Upper lobe of left lung (tissue), 6 donors: ENCODE data around the gene SASH3. TPM values are rescaled to one million over a fixed set of nuclear protein-coding genes. Genes with fewer than 3 reads are reported as not detected.

Source experiments
- ATAC-seq, 2 donors: fragments of 200-7000 bp; cut with Tn5 transposase; one replicate each; pipeline ENCODE4 v1.9.1; 2022; ENCODE audit warnings: mild to moderate bottlenecking in 2 of 2, moderate library complexity in 2 of 2; ENCODE audit not compliant: low FRiP score in 2 of 2
- DNase-seq, 2 donors: peaks; one replicate each; pipeline ENCODE4 v3.0.0-alpha.2; 2019 to 2020
- H3K27ac ChIP-seq, 4 donors: fragments of 200-600 bp; sonication (generic); one replicate each; pipeline ENCODE4 v1.5.1; 2016 to 2019
- H3K27me3 ChIP-seq, 4 donors: fragments of 200-600 bp; sonication (generic); one replicate each; pipeline ENCODE4 v1.5.1; 2017 to 2019
- H3K36me3 ChIP-seq, 4 donors: fragments of 200-600 bp; sonication (generic); one replicate each; pipeline ENCODE4 v1.5.1; 2016 to 2019
- H3K4me1 ChIP-seq, 4 donors: fragments of 200-600 bp; sonication (generic); one replicate each; pipeline ENCODE4 v1.5.1; 2018 to 2019
- H3K4me3 ChIP-seq, 4 donors: fragments of 200-600 bp; sonication (generic); one replicate each; pipeline ENCODE4 v1.5.1; 2017 to 2019; ENCODE audit warnings: mild to moderate bottlenecking in 2 of 4, moderate library complexity in 1 of 4
- H3K9me3 ChIP-seq, 4 donors: fragments of 200-600 bp; sonication (generic); one replicate each; pipeline ENCODE4 v1.5.1; 2018 to 2019
- CTCF ChIP-seq, 6 experiments: fragments of 450-650 bp in 4 of 6; fragments of 200-600 bp in 2 of 6; sonication (generic) in 2 of 6; IDR thresholded peaks; one replicate each; pipeline ENCODE4 v1.5.1; 2016 to 2019; ENCODE audit warnings: antibody characterized with exemption in 6 of 6
- EP300 ChIP-seq, 4 donors: sonication (generic); formaldehyde crosslinking; IDR thresholded peaks; one replicate each; pipeline ENCODE4 v1.5.1; 2017; ENCODE audit warnings: antibody characterized with exemption in 4 of 4, control low read depth in 2 of 4
- POLR2A ChIP-seq, 4 donors: fragments of 450-650 bp; IDR thresholded peaks; one replicate each; pipeline ENCODE4 v1.5.1; 2016 to 2017; ENCODE audit warnings: antibody characterized with exemption in 4 of 4, mild to moderate bottlenecking in 2 of 4
- POLR2AphosphoS5 ChIP-seq, 2 donors: sonication (generic); formaldehyde crosslinking; IDR thresholded peaks; one replicate each; pipeline ENCODE4 v1.5.1; 2017; ENCODE audit warnings: antibody characterized with exemption in 2 of 2
- WGBS, 2 donors: methylation state at CpG; one replicate each; pipeline ENCODE4 v1.1.5; 2017 to 2018; 5-methylcytosine and 5-hydroxymethylcytosine counted together
- small RNA-seq, 4 donors: library from RNA; depleted of rRNA; stranded (forward); fragments of <200 nt; gene quantifications; one replicate each; pipeline ENCODE3, GENCODE V24; 2016
- total RNA-seq, 6 donors: library from RNA; depleted of rRNA in 4 of 6; stranded (reverse); fragments of >200 nt in 4 of 6; gene quantifications; one replicate each; pipeline versions ENCODE4 v1.1.0 to v1.2.1, GENCODE V29; 2016 to 2021
- donor health status: DM: no; HTN: no; CAD: no; lungs with moderate emphysema.
- donor health status: DM: no; HTN: yes; CAD: no; lungs with severe emphysema.

SASH3 gene
- total RNA-seq, 6 donors from 2014 or later: 21.5 to 60.3 (median 37.9) TPM

- Histone ChIP-seq H3K4me1 (peaks cover 0 to 4% (median 2%) of the 10 kb centered on the region in 4 donors), H3K9me3 (no peaks in the 10 kb centered on the region), H3K27ac (no peak overlapping the region), H3K27me3 (no peaks in the 10 kb centered on the region), H3K4me3 (peak overlapping the region in 1 of 4 donors; percentile 91), H3K36me3 (no peaks in the 10 kb centered on the region)
- no peak for ATAC-seq
- TF ChIP-seq POLR2A (IDR thresholded peaks at IDR 0.05) (no peak), CTCF (IDR thresholded peaks at IDR 0.05) (no peak), EP300 (IDR thresholded peaks at IDR 0.05) (no peak), POLR2AphosphoS5 (IDR thresholded peaks at IDR 0.05) (no peak)
- 36 to 45% methylated on average over 2 to 5 of the region's 5 CpGs for WGBS, 2 donors
- no peak for DNase-seq
Observed at GRCh38 chrX:129840344-129840743, 60.6 kb downstream of the SASH3 start.

- TF ChIP-seq EP300 (IDR thresholded peaks at IDR 0.05) (peak in 3 of 4 donors; percentile 48 to 79 (median 77)), POLR2A (IDR thresholded peaks at IDR 0.05) (no peak), POLR2AphosphoS5 (IDR thresholded peaks at IDR 0.05) (peak; percentile 20 to 36), CTCF (IDR thresholded peaks at IDR 0.05) (no peak)
- Histone ChIP-seq H3K9me3 (no peaks in the 10 kb centered on the region), H3K4me3 (peak overlapping the region; percentile 61 to 91 (median 74)), H3K36me3 (no peaks in the 10 kb centered on the region), H3K27ac (peak overlapping the region; percentile 85 to 88 (median 86)), H3K27me3 (no peaks in the 10 kb centered on the region), H3K4me1 (peaks cover 0 to 4% (median 2%) of the 10 kb centered on the region in 4 donors)
- DNase-seq (peak in 1 of 2 donors; percentile 67), ATAC-seq (peak; percentile 20 to 44)
- WGBS, 2 donors: 10 to 34% methylated on average over 16 to 17 of the region's 17 CpGs
Observed at GRCh38 chrX:129842510-129843208, 62.9 kb downstream of the SASH3 start.

- ATAC-seq (no peak), DNase-seq (no peak)
- TF ChIP-seq CTCF (IDR thresholded peaks at IDR 0.05) (no peak), EP300 (IDR thresholded peaks at IDR 0.05) (no peak), POLR2AphosphoS5 (IDR thresholded peaks at IDR 0.05) (no peak), POLR2A (IDR thresholded peaks at IDR 0.05) (no peak)
- H3K9me3 ChIP-seq: no peaks in the 10 kb centered on the region
- H3K4me1 ChIP-seq: peaks cover 0 to 4% (median 2%) of the 10 kb centered on the region in 4 donors
- 0 to 34% methylated on average over 7 to 23 of the region's 23 CpGs for WGBS, 2 donors
- H3K36me3 ChIP-seq: no peaks in the 10 kb centered on the region
- peak overlapping the region; percentile 85 to 88 (median 86) for H3K27ac ChIP-seq
- no peaks in the 10 kb centered on the region for H3K27me3 ChIP-seq
- H3K4me3 ChIP-seq: peak overlapping the region; percentile 61 to 91 (median 74)
Observed at GRCh38 chrX:129843209-129843458, 63.4 kb downstream of the SASH3 start.

GRCh38 chrX:129843459-129844306 lies 63.9 kb downstream of the SASH3 start, which contains the start of gene ZDHHC9:
ZDHHC9 (minus strand) TSS chrX:129843886; CDS start chrX:129841945, 1,941 bp downstream.
- peak; percentile 58 to 66 for TF ChIP-seq POLR2AphosphoS5 (IDR thresholded peaks at IDR 0.05)
- no peak for TF ChIP-seq EP300 (IDR thresholded peaks at IDR 0.05)
- TF ChIP-seq POLR2A (IDR thresholded peaks at IDR 0.05): peak in 3 of 4 donors; percentile 31 to 69 (median 57)
- TF ChIP-seq CTCF (IDR thresholded peaks at IDR 0.05): peak in 2 of 6 experiments; percentile 28 to 32

More at GRCh38 chrX:129843459-129844306, 63.9 kb downstream of the SASH3 start, which contains the start of gene ZDHHC9:
- ATAC-seq (peak; percentile 91 to 99), DNase-seq (peak; percentile 91 to 94)
- Histone ChIP-seq H3K9me3 (no peaks in the 10 kb centered on the region), H3K36me3 (no peaks in the 10 kb centered on the region), H3K4me3 (peak within 1 kb of the TSS; percentile 61 to 91 (median 74)), H3K4me1 (peaks cover 0 to 4% (median 2%) of the 10 kb centered on the region in 4 donors), H3K27me3 (no peaks in the 10 kb centered on the region), H3K27ac (peak within 1 kb of the TSS; percentile 85 to 88 (median 86))
- 0 to 42% methylated on average over 1 to 66 of the region's 72 CpGs for WGBS, 2 donors

Small RNA genes lying within 50 kb of the gene (small RNA-seq; reads per million reads assigned to genes)
- 0 reads per million in 4 donors for gene RF00017

Other genes with a start within 250 kb of the SASH3 start
- 10 to 100 TPM; 11.8 to 22.0 (median 17.7) TPM for gene OCRL, start 239.7 kb upstream of the SASH3 start, total RNA-seq
- 10 to 100 TPM in 1 of 6 donors, 1 to 10 TPM in 3, under 1 TPM in 1, not detected in 1; 0.49 to 14.2 (median 1.7) TPM for gene APLN, start 125.0 kb upstream of the SASH3 start, total RNA-seq
- 1 to 10 TPM in 3 of 6 donors, under 1 TPM in 1, not detected in 2; 0.91 to 5.1 (median 2.5) TPM for gene XPNPEP2, start 41.0 kb upstream of the SASH3 start, total RNA-seq
- gene ZDHHC9, start 63.9 kb downstream of the SASH3 start, total RNA-seq: 10 to 100 TPM; 16.8 to 67.8 (median 41.7) TPM
- 10 to 100 TPM in 5 of 6 donors, 1 to 10 TPM in 1; 9.5 to 17.7 (median 15.5) TPM for gene UTP14A, start 126.2 kb downstream of the SASH3 start, total RNA-seq
- gene BCORL1, start 202.7 kb downstream of the SASH3 start, total RNA-seq: 10 to 100 TPM in 4 of 6 donors, 1 to 10 TPM in 2; 3.2 to 21.4 (median 11.2) TPM